K562 (cell line): Measurements from ENCODE around the gene ROM1. TPM values are rescaled to one million over a fixed set of nuclear protein-coding genes. Genes with fewer than 3 reads are reported as not detected.
A peak's percentile ranks its signal among the peaks of the same experiment; 100 is the strongest.

Experiments
- CREB1 ChIP-seq, 2 experiments: sonication (generic) in 1 of 2; formaldehyde crosslinking in 1 of 2; IDR thresholded peaks; 2 replicates each; pipeline versions ENCODE4 v1.6.1 to v1.8.0; 2012 to 2022; ENCODE audit warnings: inconsistent platforms in 1 of 2, mild to moderate bottlenecking in 1 of 2, missing genetic modification reagents in 1 of 2, moderate library complexity in 1 of 2
- E2F6 ChIP-seq, 2 experiments: IDR thresholded peaks; 2 replicates each; pipeline ENCODE4 v1.6.1; 2011; ENCODE audit warnings: borderline replicate concordance in 1 of 2, control low read depth in 1 of 2, low read depth in 1 of 2, low read length in 1 of 2, mild to moderate bottlenecking in 1 of 2, mixed read lengths in 1 of 2, moderate library complexity in 1 of 2; ENCODE audit not compliant: insufficient read depth in 1 of 2, insufficient read length in 1 of 2, poor library complexity in 1 of 2, severe bottlenecking in 1 of 2; ENCODE audit errors: extremely low read depth in 1 of 2
- HNRNPK ChIP-seq: fragments of 200-400 bp; formaldehyde crosslinking; IDR thresholded peaks from one replicate; pipeline ENCODE4 v1.6.1; 2018; ENCODE audit warnings: mild to moderate bottlenecking, low read depth, low read length; ENCODE audit not compliant: poor library complexity, severe bottlenecking
- MTA1 ChIP-seq: fragments of 450-650 bp; IDR thresholded peaks from 2 replicates; pipeline ENCODE4 v1.6.1; 2017; ENCODE audit warnings: borderline replicate concordance
- NFE2L1 ChIP-seq: fragments of 450-650 bp; IDR thresholded peaks from 2 replicates; pipeline ENCODE4 v1.6.1; 2016; ENCODE audit warnings: missing genetic modification characterization, low read depth, mild to moderate bottlenecking, missing compliant biosample characterization, moderate library complexity, borderline replicate concordance
- NR3C1 ChIP-seq: sonication (generic); formaldehyde crosslinking; IDR thresholded peaks from 2 replicates; pipeline ENCODE4 v1.8.1; 2022; ENCODE audit warnings: missing genetic modification reagents
- NRF1 ChIP-seq, 2 experiments: fragments of 450-650 bp; IDR thresholded peaks in 1 of 2; conservative IDR thresholded peaks in 1 of 2; 2 replicates each; pipeline ENCODE4 v1.6.1; 2014; ENCODE audit warnings: mild to moderate bottlenecking in 2 of 2
- RB1 ChIP-seq: fragments of 450-650 bp; IDR thresholded peaks from 2 replicates; pipeline ENCODE4 v1.6.1; 2017; ENCODE audit warnings: low read depth, mild to moderate bottlenecking
- REST ChIP-seq, 2 experiments: fragments of 450-650 bp; formaldehyde crosslinking in 1 of 2; IDR thresholded peaks; 2 replicates each; pipeline versions ENCODE4 v1.4.0 to v1.6.1; 2014 to 2020; ENCODE audit warnings: mild to moderate bottlenecking in 2 of 2, borderline replicate concordance in 1 of 2, low read depth in 1 of 2
- TBP ChIP-seq: optimal IDR thresholded peaks from 2 replicates; pipeline ENCODE3; 2011; ENCODE audit warnings: low read depth, low read length, improper control_type of control experiment
- ZBTB7A ChIP-seq: IDR thresholded peaks from 2 replicates; pipeline ENCODE4 v1.6.1; 2011; ENCODE audit warnings: low read depth, mild to moderate bottlenecking, low read length, moderate library complexity, borderline replicate concordance; ENCODE audit not compliant: control insufficient read depth
- ZNF75A ChIP-seq: fragments of 450-650 bp; formaldehyde crosslinking; IDR thresholded peaks from 2 replicates; pipeline ENCODE4 v1.4.0; 2020; ENCODE audit warnings: mild to moderate bottlenecking
- polyA plus RNA-seq, 8 experiments: library from polyadenylated mRNA; depleted of rRNA in 4 of 8; stranded (reverse) in 5 of 8; unstranded in 3 of 8; fragments of >200 nt; fragmentation: Nextera tagmentation in 2 of 8; fragmentation: Illumina TruSeq in 1 of 8; extraction: Ambion mirVana in 2 of 8; extraction: Trizol in 1 of 8; gene quantifications; 2 replicates each; pipeline versions ENCODE4 v1.2.1 to v1.2.3, GENCODE V29; 2011 to 2014; ENCODE audit warnings: inconsistent platforms in 1 of 8, missing spikeins in 1 of 8
- total RNA-seq, 7 experiments: library from RNA; depleted of rRNA in 6 of 7; stranded (reverse); fragments of >200 nt in 6 of 7; fragmentation: Illumina TruSeq in 2 of 7; extraction: Trizol in 2 of 7; gene quantifications; 2 replicates each; pipeline versions ENCODE4 v1.2.1 to v1.2.3, GENCODE V29; 2011 to 2021; ENCODE audit warnings: low replicate concordance in 1 of 7
- TF ChIP-seq, protein P1 (sequence below), 2 experiments: fragments of 200-800 bp in 1 of 2; sonication (Bioruptor generic) in 1 of 2; sonication (generic) in 1 of 2; formaldehyde crosslinking in 1 of 2; IDR thresholded peaks in 1 of 2; conservative IDR thresholded peaks in 1 of 2; 2 replicates each; pipeline versions ENCODE4 v1.5.0 to v1.6.1; 2016 to 2020; ENCODE audit warnings: missing compliant biosample characterization in 1 of 2, missing genetic modification characterization in 1 of 2, missing genetic modification reagents in 1 of 2

The ROM1 gene
- total and polyA plus RNA-seq, 9 of the 15 experiments (the other 6 are each of a cell fraction or from before 2014, with no cell fraction given): 0.75 to 4.0 (median 2.6) TPM

- TF ChIP-seq E2F6 (IDR thresholded peaks at IDR 0.05; ENCODE audit: borderline replicate concordance in 1 of 2, extremely low read depth in 1 of 2, insufficient read depth in 1 of 2, insufficient read length in 1 of 2, low read depth in 1 of 2, low read length in 1 of 2, poor library complexity in 1 of 2, severe bottlenecking in 1 of 2) (peak in 1 of 2 experiments; percentile 35), TBP (peak; percentile 35), MTA1 (no peak), ZBTB7A (no peak), NR3C1 (CRISPR knock-in tag) (peak; percentile 89; the same call in 1 of the 2 replicates), RB1 (peak; percentile 63), NFE2L1 (tag) (no peak), ZNF75A (no peak), REST (IDR thresholded peaks at IDR 0.05; ENCODE audit: borderline replicate concordance) (no peak), REST (CRISPR knock-in tag; IDR thresholded peaks at IDR 0.05; ENCODE audit: low read depth) (0 out of 2 replicates have a peak, but pooled peaks have one; percentile 25), CREB1 (IDR thresholded peaks at IDR 0.05) (0 out of 2 replicates have a peak, but pooled peaks have one; percentile 13), CREB1 (CRISPR knock-in tag; IDR thresholded peaks at IDR 0.05) (no peak), HNRNPK (peak; percentile 35), NRF1 (conservative IDR thresholded peaks at IDR 0.05 in 1 of 2, IDR thresholded peaks at IDR 0.05 in 1 of 2) (peak; percentile 64 to 76; a peak in 3 of 4 replicates)
- TF ChIP-seq, protein P1, sequence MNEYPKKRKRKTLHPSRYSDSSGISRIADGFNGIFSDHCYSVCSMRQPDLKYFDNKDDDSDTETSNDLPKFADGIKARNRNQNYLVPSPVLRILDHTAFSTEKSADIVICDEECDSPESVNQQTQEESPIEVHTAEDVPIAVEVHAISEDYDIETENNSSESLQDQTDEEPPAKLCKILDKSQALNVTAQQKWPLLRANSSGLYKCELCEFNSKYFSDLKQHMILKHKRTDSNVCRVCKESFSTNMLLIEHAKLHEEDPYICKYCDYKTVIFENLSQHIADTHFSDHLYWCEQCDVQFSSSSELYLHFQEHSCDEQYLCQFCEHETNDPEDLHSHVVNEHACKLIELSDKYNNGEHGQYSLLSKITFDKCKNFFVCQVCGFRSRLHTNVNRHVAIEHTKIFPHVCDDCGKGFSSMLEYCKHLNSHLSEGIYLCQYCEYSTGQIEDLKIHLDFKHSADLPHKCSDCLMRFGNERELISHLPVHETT (CRISPR knock-in tag; conservative IDR thresholded peaks at IDR 0.05 in 1 of 2, IDR thresholded peaks at IDR 0.05 in 1 of 2): peak in 1 of 2 experiments; percentile 87; a peak in 1 of 4 replicates
Measured at GRCh38 chr11:62601372-62602140, 11.5 kb upstream of the ROM1 start, which contains the start of gene MTA2 (continued).
